SK-N-SH treated with all-trans-retinoic acid at 6 μM for 48 hours (cell line): ENCODE results near the gene ANKRD23.

Source experiments
- ATAC-seq: fragments of 200-7000 bp; cut with Tn5 transposase; 3 replicates; pipeline ENCODE4 v1.9.1; 2020; ENCODE audit warnings: mild to moderate bottlenecking, moderate library complexity
- ARNTL ChIP-seq: fragments of 450-650 bp; formaldehyde crosslinking; IDR thresholded peaks from 2 replicates; pipeline ENCODE4 v1.5.0; 2020; ENCODE audit warnings: low read depth, mild to moderate bottlenecking, moderate library complexity, borderline replicate concordance
- BACH2 ChIP-seq: fragments of 250-450 bp; sonication (Bioruptor Pico); IDR thresholded peaks from 2 replicates; pipeline ENCODE4 v1.9.0; 2021; ENCODE audit warnings: mild to moderate bottlenecking, borderline replicate concordance
- CSDC2 ChIP-seq: fragments of 250-450 bp; sonication (Bioruptor Pico); IDR thresholded peaks from 2 replicates; pipeline ENCODE4 v1.5.0; 2020; ENCODE audit warnings: mild to moderate bottlenecking, moderate library complexity
- CSRNP3 ChIP-seq: fragments of 250-450 bp; sonication (Bioruptor Pico); IDR thresholded peaks from 2 replicates; pipeline ENCODE4 v1.5.1; 2021; ENCODE audit warnings: mild to moderate bottlenecking, moderate library complexity
- ESRRG ChIP-seq: fragments of 250-450 bp; sonication (Bioruptor Pico); IDR thresholded peaks from 2 replicates; pipeline ENCODE4 v1.6.1; 2021; ENCODE audit warnings: mild to moderate bottlenecking
- GLIS3 ChIP-seq: fragments of 250-450 bp; sonication (Bioruptor Pico); IDR thresholded peaks from 2 replicates; pipeline ENCODE4 v1.5.0; 2020; ENCODE audit warnings: mild to moderate bottlenecking, moderate library complexity
- ISL1 ChIP-seq: fragments of 250-450 bp; sonication (Bioruptor Pico); IDR thresholded peaks from 2 replicates; pipeline ENCODE4 v2.1.2; 2022; ENCODE audit warnings: mild to moderate bottlenecking, moderate library complexity
- OSR1 ChIP-seq: fragments of 250-450 bp; sonication (Bioruptor Pico); IDR thresholded peaks from 2 replicates; pipeline ENCODE4 v1.8.0; 2022; ENCODE audit warnings: moderate library complexity, mild to moderate bottlenecking, inconsistent platforms
- PATZ1 ChIP-seq: fragments of 250-450 bp; sonication (Bioruptor Pico); IDR thresholded peaks from 2 replicates; pipeline ENCODE4 v1.8.0; 2020; ENCODE audit warnings: mild to moderate bottlenecking, moderate library complexity, borderline replicate concordance
- POU6F1 ChIP-seq: fragments of 250-450 bp; sonication (Bioruptor Pico); IDR thresholded peaks from 2 replicates; pipeline ENCODE4 v1.8.0; 2021; ENCODE audit warnings: low read depth, mild to moderate bottlenecking, moderate library complexity, borderline replicate concordance
- PPARA ChIP-seq: fragments of 250-450 bp; sonication (Bioruptor Pico); IDR thresholded peaks from 2 replicates; pipeline ENCODE4 v1.5.0; 2020; ENCODE audit warnings: mild to moderate bottlenecking, borderline replicate concordance
- RARB ChIP-seq: fragments of 250-450 bp; sonication (Bioruptor Pico); IDR thresholded peaks from 2 replicates; pipeline ENCODE4 v1.8.0; 2021; ENCODE audit warnings: mild to moderate bottlenecking, moderate library complexity
- SNAI2 ChIP-seq: fragments of 250-450 bp; sonication (Bioruptor Pico); IDR thresholded peaks from 2 replicates; pipeline ENCODE4 v1.5.0; 2020; ENCODE audit warnings: mild to moderate bottlenecking, moderate library complexity
- TCF4 ChIP-seq: fragments of 250-450 bp; sonication (Bioruptor Pico); IDR thresholded peaks from 2 replicates; pipeline ENCODE4 v1.8.0; 2021; ENCODE audit warnings: mild to moderate bottlenecking, moderate library complexity, borderline replicate concordance
- TOX ChIP-seq: fragments of 250-450 bp; sonication (Bioruptor Pico); IDR thresholded peaks from 2 replicates; pipeline ENCODE4 v1.8.0; 2021; ENCODE audit warnings: mild to moderate bottlenecking, moderate library complexity, borderline replicate concordance
- ZC3H10 ChIP-seq: fragments of 250-450 bp; sonication (Bioruptor Pico); IDR thresholded peaks from 2 replicates; pipeline ENCODE4 v1.5.1; 2021; ENCODE audit warnings: mild to moderate bottlenecking, moderate library complexity
- ZFP3 ChIP-seq: fragments of 250-450 bp; sonication (Bioruptor Pico); IDR thresholded peaks from 2 replicates; pipeline ENCODE4 v1.5.0; 2020; ENCODE audit warnings: mild to moderate bottlenecking, moderate library complexity
- ZFP30 ChIP-seq: fragments of 450-650 bp; formaldehyde crosslinking; IDR thresholded peaks from 2 replicates; pipeline ENCODE4 v1.5.0; 2022; ENCODE audit warnings: mild to moderate bottlenecking, moderate library complexity
- ZNF565 ChIP-seq: fragments of 450-650 bp; formaldehyde crosslinking; conservative IDR thresholded peaks from 2 replicates; pipeline ENCODE4 v1.5.0; 2020; ENCODE audit warnings: low read depth, mild to moderate bottlenecking, moderate library complexity
- ZNF70 ChIP-seq: fragments of 450-650 bp; formaldehyde crosslinking; IDR thresholded peaks from 2 replicates; pipeline ENCODE4 v1.5.0; 2020; ENCODE audit warnings: mild to moderate bottlenecking, moderate library complexity
- ZNF8 ChIP-seq: fragments of 450-650 bp; formaldehyde crosslinking; IDR thresholded peaks from 2 replicates; pipeline ENCODE4 v1.5.0; 2020; ENCODE audit warnings: mild to moderate bottlenecking, moderate library complexity

Gene ANKRD23

GRCh38 chr2:96872591-96873349, 28.9 kb upstream of the ANKRD23 start:
- TF ChIP-seq CSDC2 (CRISPR knock-in tag) (no peak), ZFP30 (CRISPR knock-in tag) (no peak), TCF4 (CRISPR knock-in tag) (no peak), OSR1 (CRISPR knock-in tag) (no peak), SNAI2 (CRISPR knock-in tag) (no peak), ESRRG (no peak), ZNF8 (CRISPR knock-in tag) (no peak), POU6F1 (CRISPR knock-in tag) (no peak), ARNTL (CRISPR knock-in tag) (no peak), ZNF70 (CRISPR knock-in tag) (no peak), PATZ1 (CRISPR knock-in tag) (no peak), GLIS3 (CRISPR knock-in tag) (no peak), ZFP3 (CRISPR knock-in tag) (no peak), RARB (CRISPR knock-in tag) (no peak), BACH2 (CRISPR knock-in tag) (no peak), TOX (no peak), ZNF565 (no peak), ZC3H10 (no peak), ISL1 (CRISPR knock-in tag) (no peak), CSRNP3 (no peak)
- TF ChIP-seq, all 23 proteins: peak for 0
- ATAC-seq = no peak

- no peak for TF ChIP-seq CSRNP3
- TF ChIP-seq ZNF565 = no peak
- TF ChIP-seq ARNTL (CRISPR knock-in tag) = no peak
- no peak for TF ChIP-seq BACH2 (CRISPR knock-in tag)
- no peak for TF ChIP-seq ZFP30 (CRISPR knock-in tag)
- no peak for TF ChIP-seq ZNF70 (CRISPR knock-in tag)
- no peak for TF ChIP-seq SNAI2 (CRISPR knock-in tag)
- TF ChIP-seq OSR1 (CRISPR knock-in tag) = no peak
- no peak for TF ChIP-seq PPARA (CRISPR knock-in tag)
- TF ChIP-seq POU6F1 (CRISPR knock-in tag) = no peak
- no peak for TF ChIP-seq RARB (CRISPR knock-in tag)
- no peak for TF ChIP-seq ESRRG
- TF ChIP-seq ISL1 (CRISPR knock-in tag) = no peak
- no peak for TF ChIP-seq ZC3H10
- TF ChIP-seq ZFP3 (CRISPR knock-in tag) = no peak
- TF ChIP-seq GLIS3 (CRISPR knock-in tag) = no peak
- no peak for TF ChIP-seq TCF4 (CRISPR knock-in tag)
- TF ChIP-seq CSDC2 (CRISPR knock-in tag) = no peak
- TF ChIP-seq PATZ1 (CRISPR knock-in tag) = no peak
- no peak for TF ChIP-seq ZNF8 (CRISPR knock-in tag)
- no peak for ATAC-seq
These were observed 26.9 kb upstream of the ANKRD23 start for GRCh38 chr2:96870626-96871255.
